HTR-8/SVneo (cell line): Measurements from ENCODE around the gene CTDP1.

Experiments used
- DNase-seq: peaks from one replicate; pipeline ENCODE4 v3.0.0; 2011; ENCODE audit warnings: low spot score, mixed read lengths; ENCODE audit not compliant: insufficient read length
- FAIRE-seq: peaks from 2 replicates; lab custom pipeline; 2011; peaks lifted over from hg19 to GRCh38; lab: Jason Lieb, UNC

The CTDP1 gene

DNA sequence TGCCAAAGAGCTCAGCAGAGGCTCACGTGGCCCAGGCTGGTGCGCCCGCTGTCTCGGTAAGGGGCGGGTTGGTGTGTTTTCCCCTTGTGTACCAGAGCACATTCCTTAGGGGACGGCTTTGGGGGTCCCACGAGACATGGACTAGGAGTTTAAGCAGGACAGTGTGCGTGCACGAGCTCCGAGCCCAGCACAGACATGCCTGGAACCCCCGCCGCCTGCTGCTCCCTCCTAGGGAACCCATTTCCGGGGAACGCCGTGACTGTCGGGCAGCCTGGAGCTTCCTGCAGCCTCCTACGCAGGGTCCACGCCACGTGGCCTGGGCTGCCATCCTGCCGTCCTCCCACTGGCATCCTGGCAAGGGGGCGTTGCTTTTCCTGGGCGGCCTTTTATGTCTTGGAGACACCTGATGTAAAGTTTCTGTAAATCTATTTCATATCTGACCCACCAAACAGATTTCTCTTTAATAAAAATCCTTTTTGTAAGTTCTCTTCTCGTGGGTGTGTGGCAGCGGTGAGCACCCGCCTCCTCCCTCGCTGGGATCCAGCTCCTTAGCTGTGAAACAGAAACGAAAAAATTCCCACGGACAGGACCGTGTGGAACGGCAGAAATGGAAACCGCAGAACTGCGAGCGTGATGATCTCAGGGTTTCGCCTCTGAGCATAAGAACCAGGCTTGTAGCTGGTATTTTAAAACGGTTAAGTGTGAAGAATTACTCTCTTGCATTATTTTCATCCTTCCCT lies 74.6 kb downstream of the CTDP1 start:
- FAIRE-seq (no peak), DNase-seq (no peak)

DNA sequence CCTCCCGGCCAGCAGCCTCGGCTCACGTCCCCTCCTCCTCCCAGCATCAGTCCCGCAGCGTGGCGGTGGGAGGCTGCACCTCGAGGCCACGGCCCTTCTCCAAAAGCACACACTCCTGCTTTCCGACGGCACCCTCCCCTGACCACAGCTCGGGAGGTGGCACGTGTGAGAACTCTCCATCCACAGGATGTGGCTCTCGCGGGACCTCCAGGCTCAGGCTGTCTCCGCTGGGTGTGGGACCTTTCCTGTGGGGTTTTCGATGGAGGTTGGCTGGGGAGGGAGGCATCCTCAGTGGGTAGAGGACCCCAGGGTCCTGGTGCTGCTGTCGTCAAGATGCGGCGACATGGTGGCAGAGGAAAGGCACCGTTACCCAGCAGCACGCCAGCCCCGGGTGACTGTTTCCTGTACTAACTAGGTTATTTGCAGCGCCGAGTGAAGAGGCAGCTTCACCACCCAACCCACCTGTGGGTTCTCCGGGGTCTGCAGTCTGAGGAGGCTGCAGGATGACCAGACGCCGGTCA lies 75.3 kb downstream of the CTDP1 start:
- FAIRE-seq (no peak), DNase-seq (no peak)

DNA sequence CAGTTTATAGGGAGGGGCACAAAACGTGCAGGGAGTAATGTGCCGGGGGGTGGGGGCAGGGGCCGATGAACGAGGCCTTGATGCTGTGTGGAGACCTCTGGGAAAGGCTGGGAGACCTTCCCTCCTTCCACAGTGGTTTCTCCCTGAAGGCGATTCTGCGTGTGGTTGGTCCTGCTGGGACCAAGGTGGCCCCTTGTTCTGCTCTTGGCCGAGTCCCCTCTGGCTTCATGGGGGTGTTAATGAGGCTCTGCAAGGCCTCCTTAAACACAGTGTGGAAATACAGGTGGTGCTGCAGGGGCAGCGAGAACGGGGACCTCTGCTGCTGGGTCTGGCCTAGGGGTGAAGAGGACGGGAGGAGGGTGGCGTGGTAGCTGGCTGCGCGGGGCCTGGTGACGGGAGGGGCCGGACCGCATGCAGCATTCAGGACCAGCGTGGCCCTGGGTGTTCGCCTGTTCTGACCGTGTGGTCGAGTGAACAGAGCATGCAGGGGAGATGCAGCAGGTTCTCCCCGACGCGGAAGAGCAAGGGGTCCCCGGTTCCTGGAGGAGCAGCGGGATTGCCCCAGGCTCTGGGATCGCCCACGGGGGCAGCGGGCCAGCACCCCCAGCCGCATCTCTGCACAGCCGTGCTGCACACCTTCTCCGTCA lies 76.0 kb downstream of the CTDP1 start:
- DNase-seq, result no peak
- no peak for FAIRE-seq

DNA sequence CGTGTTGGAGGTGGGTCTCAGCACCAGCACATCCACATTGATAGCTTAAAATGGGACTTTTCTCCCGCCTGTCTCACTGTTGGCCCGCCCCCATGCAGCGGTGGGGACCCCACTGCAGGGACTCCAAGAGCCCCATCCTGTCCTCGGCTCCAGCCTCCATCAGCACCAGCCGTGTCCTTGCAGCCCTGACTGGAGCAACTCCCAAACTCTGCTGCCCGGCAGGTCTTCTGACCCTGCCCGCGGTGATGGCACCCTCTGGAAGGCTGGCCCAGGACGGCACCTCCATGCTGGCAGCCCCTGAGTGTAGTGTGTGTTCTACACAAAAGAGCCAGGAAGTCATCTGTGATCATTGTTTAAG lies 76.5 kb downstream of the CTDP1 start:
- DNase-seq (no peak), FAIRE-seq (no peak)

DNA sequence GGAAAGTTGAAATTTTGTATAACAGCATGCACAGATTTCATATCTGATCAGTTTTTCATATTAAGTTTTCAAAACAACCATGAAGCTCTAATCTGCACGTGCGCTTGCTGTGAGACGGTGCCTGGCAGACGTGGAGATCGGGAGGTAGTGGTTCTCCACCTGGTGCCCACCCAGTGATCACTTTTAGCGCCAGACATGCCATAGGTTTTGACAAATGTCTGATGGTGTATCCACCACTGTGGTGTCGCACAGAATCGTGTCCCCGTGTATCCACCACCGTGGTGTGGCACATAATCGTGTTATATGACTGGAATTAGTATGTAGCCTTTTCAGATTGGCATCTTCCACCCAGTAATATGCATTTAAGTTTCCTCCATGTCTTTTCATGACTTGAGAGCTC lies 77.2 kb downstream of the CTDP1 start:
- DNase-seq (no peak), FAIRE-seq (no peak)

DNA sequence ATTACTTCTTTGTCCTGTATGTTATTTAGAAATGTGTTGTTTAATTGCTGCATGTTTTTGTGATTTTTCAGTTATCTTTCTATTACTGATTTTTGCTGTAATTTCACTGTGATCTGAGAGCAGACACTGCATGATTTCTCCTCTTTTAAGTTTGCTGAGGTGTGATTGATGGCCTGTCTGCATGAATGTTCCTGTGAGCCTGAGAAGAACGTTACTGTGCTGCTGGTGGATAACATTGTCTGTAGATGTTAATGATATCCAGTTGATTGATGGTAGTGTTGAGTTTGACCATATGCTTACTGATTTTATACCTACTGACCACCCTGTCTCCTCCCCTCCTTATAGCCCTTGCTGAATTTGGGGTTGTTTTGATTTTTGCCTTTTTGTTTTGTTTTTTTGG lies 80.7 kb downstream of the CTDP1 start:
- no peak for DNase-seq
- FAIRE-seq, result no peak

DNA sequence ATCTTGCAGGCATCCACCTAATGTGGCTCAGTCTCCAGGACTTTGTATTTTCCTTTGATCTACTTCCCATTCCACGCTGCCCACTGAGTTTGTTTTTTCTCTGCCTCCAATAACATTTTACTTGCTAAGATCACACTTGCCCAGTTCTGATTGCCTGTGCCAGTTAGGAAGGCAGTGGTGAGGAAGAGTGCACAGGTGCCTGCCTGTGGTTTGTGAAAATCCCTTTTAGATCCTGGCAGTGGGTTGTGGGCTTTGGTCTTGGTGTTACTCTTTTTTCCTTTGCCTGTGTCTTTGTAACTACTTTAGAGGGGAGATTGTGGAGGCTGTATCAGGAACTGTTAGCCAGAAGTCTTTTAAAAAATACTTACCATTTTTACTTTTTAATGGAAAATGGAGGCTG lies 81.3 kb downstream of the CTDP1 start:
- no peak for FAIRE-seq
- DNase-seq, result no peak

DNA sequence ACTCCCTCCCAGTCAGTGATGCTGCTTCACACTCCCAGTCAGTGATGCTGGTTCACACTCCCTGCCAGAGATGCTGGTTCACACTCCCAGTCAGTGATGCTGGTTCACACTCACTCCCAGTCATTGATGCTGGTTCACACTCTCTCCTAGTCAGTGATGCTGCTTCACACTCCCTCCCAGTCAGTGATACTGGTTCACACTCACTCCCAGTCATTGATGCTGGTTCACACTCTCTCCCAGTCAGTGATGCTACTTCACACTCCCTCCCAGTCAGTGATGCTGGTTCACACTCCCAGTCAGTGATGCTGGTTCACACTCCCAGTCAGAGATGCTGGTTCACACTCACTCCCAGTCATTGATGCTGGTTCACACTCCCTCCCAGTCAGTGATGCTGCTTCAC lies 83.8 kb downstream of the CTDP1 start:
- DNase-seq (no peak), FAIRE-seq (no peak)

DNA sequence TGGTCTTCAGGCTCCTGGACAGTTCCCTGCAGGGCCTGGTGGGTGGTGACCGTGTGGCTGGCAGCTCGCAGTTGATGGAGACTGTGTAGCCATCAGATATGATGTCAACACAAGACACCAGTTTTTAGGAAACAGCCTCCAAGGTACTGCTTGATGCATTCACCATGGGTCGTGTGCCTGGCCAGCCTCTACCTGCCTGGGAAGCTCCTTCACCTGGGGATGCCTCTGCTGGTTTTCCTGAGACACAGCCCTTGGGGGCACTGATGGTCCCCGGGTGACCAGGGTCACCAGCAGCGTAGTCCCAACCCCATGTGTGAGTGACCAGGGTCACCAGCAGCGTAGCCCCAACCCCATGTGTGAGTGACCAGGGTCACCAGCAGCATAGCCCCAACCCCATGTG lies 84.5 kb downstream of the CTDP1 start:
- FAIRE-seq (no peak), DNase-seq (no peak)

DNA sequence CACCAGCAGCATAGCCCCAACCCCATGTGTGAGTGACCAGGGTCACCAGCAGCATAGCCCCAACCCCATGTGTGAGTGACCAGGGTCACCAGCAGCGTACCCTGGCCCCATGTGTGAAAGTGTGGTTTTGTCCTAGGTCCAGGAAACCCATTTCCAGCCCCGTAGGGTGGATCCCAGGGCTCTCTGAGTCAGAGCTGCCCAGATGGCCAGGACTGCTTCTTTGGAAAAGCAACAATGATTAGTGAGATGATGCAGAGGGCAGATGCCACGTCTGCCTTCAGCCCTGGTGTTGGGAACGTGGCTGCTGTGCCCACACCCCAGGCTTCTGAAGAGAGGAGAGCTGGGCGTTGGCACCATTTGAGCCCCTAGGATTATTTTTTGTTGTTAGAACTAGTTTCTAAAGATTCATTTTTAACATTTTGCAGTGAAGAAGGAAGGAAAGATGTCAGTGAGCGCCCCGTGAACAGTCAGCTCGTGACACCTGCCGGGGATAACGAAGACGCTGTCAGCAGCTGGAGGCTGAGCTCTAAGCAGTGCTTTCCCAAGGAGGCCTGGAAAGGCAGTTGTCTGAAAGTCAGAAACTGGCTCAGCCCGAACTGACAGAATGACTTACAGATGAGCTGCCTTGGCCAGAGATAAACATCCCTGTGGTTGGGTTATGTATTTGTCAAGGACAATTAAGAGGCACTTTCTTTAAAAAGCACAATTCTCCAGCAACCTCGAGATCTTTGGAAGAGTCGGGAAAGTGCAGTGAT lies 86.1 kb downstream of the CTDP1 start:
- FAIRE-seq, result no peak
- DNase-seq, result no peak

DNA sequence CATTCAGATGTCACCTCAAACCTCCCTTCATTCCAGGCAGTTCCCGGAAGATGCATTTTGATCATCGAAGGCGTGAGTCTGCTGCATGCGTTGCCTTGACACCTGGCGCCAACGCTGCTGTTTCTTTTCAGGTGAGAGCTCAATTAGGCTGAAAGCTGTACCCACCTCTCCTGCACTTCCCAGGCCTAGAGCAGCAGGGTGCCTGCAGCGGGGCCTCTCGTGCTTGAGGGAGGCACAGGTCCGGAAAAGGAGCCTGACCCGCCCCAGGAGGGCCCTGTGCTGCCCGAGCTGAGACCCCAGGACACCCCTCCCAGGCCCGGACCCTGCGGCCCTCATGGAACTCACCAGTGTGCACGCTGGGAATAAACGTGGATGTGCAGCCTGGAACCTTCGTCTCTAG lies 86.7 kb downstream of the CTDP1 start:
- DNase-seq (no peak), FAIRE-seq (no peak)

DNA sequence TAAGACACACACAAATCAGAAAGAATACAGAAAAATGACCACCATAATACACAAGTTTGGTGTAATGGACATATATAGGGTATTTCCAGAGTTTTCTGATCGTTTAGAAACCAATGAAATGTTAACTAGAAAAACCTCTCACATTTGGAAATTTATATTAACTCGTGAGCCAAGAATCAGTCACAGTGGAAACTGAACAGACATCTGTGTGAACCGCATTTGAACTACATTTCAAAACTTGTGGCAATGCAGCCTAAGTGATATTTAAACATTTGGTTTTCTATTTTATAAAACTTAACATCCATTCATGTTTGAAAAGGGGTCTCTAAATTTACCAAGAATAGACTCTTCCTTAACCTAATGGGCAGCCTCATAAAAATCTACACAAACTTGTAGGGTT lies 89.1 kb downstream of the CTDP1 start:
- no peak for DNase-seq
- FAIRE-seq, result no peak

DNA sequence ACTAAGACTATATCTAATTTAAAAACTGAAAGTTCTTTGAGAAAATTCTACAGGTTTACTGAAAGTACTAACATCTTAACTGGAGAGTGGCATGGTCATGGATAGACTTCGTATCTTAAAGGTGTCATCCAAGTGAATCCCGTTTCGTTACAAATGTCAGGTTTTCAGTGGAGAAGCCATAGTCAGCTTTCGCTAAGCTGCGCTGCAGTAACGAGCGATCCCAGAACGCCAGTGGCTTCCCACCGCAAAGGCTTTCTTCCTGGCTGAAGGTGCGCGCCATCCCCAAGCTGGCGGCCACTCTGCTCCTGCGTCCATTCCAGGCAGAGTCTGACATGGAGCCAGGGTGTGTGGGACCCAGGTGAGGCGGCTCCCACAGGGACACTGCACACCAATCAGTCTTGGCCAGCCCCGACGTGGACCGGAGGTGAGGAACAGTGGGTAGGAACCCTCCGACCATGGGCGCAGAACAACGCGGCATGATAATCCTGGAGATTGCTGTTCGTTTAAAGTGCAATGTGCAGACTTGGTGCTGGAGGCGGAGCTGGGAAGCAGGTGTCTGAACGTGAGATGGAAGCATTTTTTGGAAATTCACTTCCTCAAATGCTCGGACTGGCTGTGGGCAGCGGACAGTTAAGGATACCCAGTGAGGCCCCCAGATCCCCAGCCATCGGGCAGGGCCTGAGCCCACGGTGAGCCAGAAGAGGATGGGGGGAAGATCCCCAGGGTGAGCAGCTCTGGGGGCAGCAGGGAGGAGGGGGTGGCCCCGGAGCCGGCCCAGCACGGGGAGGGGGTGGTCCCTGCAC lies 90.3 kb downstream of the CTDP1 start:
- DNase-seq (no peak), FAIRE-seq (no peak)

DNA sequence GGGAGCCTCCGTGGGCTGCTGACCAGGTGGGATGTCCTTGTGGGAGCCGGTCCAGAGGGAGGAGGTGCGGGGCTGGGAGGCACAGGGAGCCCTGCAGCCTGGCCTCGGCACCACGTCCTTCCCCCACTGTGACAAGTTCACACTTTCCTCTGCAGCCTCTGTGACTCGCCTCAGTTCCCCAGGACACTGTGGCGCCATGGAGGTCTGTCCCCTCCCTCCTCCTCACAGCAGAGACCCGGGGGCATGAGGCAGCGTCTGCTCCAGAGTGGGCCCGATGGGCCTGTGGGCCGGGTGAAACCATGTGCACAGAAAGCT lies 90.9 kb downstream of the CTDP1 start:
- DNase-seq (no peak), FAIRE-seq (no peak)

DNA sequence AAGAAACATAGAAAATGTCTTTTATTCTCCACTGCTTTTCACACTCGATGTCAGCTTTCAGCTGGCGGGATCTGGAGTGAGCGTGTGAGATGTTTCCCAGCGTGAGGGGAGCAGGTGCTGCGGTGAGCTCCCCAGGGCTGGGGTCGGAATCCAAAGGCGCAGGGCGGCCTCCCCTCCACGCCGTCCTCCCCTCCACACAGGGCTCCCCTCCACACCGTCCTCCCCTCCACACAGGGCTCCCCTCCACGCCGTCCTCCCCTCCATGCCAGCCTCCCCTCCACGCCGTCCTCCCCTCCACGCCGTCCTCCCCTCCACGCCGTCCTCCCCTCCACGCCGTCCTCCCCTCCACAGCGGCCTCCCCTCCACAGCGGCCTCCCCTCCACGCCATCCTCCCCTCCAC lies 91.2 kb downstream of the CTDP1 start:
- FAIRE-seq (no peak), DNase-seq (no peak)

DNA sequence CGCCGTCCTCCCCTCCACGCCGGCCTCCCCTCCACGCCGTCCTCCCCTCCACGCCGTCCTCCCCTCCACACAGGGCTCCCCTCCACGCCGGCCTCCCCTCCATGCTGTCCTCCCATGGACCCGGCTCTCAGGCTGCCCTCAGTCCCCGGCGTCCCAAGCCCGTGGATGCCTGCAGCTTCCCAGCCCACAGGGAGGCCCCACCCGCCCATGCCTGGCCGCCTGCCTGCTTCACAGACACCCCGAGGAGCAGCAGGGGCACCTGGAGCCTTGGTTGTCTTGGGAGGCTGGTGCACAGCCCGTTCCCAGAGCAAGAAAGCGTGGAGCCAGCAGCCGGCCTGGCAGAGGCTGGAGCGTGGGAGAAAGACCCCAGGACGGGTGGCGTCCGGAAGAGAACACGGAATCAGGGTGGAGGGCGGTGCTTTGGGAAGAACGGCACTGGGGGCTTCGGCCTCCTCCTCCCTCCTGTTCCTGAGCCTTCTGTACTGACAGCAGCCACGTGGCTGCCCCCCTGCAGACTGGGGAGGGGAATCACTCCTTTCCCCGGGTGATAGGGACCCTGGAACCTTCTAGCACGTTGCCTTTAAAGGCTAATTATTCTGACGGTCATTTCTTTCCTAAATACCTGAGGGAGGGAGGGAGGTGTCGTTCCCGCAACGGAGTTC lies 92.0 kb downstream of the CTDP1 start:
- no peak for FAIRE-seq

DNA sequence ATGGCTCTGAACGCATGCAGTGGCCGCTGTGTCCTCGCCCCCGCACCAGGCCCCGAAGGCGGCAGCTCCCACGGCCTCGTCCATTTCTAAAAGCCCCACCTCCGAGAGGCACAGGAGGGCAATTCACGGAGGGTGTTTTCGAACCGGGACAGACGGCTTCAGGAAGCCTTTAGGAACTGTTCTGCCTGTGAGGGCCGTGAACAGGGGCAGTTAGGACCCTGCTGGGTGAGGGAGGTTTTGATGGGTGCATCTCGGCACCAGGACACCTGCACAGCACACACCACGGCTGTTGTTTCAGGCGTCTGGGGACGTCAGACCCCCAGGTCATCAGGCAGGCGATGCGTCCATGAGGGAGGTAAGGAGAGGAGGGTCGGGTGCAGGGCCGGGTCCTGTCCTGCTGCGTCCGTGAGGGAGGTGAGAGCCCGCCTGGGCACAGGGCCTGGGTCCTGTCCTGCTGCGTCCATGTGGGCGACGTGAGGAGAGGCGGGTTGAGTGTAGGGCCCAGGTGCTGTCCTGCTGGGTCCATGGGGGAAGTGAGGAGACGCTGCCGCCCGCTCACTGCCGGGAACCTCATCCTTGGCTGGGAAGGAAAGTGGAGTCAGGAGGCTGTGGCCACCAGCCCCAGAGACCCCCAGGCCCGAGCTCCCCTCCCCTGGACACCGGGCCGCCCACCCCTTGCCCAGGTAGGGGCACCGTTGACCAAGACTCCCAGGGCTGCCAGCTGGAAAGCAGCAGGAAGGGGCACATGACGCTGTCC lies 92.7 kb downstream of the CTDP1 start:
- DNase-seq (no peak), FAIRE-seq (no peak)

More for the DNA sequence above, 92.0 kb downstream of the CTDP1 start:
- DNase-seq, result no peak

DNA sequence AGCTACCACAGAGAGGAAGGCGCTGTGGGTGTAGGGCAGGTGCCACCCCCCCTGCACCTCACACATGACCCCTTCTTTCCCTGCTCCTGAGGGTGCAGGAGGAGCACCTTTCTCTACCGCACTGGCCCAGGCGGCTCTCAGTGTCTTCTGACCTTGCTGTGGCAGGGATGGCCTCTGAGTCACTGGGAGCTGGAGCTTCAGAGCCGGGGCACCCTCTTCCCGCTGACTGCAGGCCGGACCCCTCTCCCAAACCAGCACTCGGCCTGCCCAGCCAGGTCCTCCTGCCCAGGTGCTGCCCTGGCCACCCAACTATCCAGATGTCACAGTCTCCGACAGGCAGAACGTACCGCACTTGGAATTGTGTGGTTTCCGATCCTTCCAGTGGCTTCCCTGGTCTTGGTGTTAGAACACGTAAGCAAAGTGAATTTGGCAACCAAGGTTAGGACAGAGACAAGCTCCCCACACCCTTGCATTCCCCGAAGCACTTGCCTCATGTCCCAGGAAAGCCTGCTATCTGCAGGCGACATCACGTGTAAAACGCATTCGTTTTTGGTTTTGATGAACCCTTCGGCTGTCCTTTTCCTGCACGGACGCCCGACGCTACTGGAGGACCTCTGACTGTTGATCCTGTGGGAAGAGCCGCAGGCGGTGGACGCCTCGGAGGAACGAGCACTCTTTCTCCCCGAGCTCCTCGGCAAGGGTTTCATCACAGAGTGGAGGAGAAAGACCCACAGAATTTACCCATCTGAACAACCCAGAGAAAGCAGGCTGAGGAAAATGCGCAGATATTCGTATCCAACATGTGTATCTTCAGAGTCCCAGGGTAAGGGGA lies 93.5 kb downstream of the CTDP1 start:
- no peak for FAIRE-seq
- DNase-seq, result no peak

DNA sequence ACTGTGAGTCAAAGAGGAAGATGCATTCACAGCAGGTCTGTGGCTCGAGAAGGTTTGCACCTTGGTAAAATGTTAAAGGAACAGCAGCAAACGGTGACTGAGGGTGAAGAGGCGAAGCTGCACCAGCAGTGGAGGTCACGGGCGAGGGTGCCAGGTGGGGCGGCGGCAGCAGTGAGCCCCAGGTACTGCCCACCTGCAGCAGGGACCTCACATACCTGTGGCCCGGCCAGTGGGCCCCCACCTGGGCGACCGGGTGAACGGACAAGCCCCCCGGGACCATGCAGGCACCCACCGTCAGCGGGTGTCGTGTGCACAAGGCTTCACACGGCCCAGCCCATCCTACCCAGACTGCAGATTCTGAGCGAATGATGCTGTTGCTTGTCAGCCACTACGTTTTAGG lies 94.5 kb downstream of the CTDP1 start:
- no peak for DNase-seq
- no peak for FAIRE-seq
